DND-41 (cell line): ENCODE data around the gene SLC35F6.
"Not testable (repeated sequence)": the region's sequence is repeated elsewhere in the genome, so short reads cannot be mapped to it uniquely, and the experiment has no call there.

Source experiments
- EZH2 ChIP-seq: IDR thresholded peaks from 3 replicates; pipeline ENCODE4 v1.6.1; 2012; ENCODE audit warnings: borderline replicate concordance, low read depth, mild to moderate bottlenecking, moderate library complexity, low read length, inconsistent platforms; ENCODE audit not compliant: severe bottlenecking
- TF ChIP-seq, protein P1 (sequence below): IDR thresholded peaks from 2 replicates; pipeline ENCODE4 v1.5.1; 2012; ENCODE audit warnings: borderline replicate concordance, low read length, moderate library complexity, mild to moderate bottlenecking; ENCODE audit not compliant: poor library complexity, severe bottlenecking; ENCODE audit errors: extremely low read depth

DNA sequence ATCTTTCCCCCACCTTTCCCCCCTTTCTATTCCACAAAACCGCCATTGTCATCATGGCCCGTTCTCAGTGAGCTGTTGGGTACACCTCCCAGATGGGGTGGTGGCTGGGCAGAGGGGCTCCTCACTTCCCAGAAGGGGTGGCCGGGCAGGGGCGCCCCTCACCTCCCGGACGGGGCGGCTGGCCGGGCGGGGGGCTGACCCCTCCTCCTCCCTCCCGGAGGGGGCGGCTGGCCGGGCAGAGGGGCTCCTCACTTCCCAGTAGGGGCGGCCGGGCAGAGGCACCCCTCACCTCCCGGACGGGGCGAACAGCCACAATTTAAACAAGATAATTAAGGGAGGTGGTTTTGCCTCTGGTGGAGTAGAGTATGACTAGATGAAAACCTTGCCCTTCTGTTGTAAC, 31.1 kb downstream of the SLC35F6 start:
- TF ChIP-seq EZH2, result not testable (repeated sequence)
- TF ChIP-seq, protein P1, sequence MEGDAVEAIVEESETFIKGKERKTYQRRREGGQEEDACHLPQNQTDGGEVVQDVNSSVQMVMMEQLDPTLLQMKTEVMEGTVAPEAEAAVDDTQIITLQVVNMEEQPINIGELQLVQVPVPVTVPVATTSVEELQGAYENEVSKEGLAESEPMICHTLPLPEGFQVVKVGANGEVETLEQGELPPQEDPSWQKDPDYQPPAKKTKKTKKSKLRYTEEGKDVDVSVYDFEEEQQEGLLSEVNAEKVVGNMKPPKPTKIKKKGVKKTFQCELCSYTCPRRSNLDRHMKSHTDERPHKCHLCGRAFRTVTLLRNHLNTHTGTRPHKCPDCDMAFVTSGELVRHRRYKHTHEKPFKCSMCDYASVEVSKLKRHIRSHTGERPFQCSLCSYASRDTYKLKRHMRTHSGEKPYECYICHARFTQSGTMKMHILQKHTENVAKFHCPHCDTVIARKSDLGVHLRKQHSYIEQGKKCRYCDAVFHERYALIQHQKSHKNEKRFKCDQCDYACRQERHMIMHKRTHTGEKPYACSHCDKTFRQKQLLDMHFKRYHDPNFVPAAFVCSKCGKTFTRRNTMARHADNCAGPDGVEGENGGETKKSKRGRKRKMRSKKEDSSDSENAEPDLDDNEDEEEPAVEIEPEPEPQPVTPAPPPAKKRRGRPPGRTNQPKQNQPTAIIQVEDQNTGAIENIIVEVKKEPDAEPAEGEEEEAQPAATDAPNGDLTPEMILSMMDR, result not testable (repeated sequence)
